HAP-1 (cell line): ENCODE results near the gene SLIT3.

Experiments
- DNase-seq, 2 experiments: peaks; one replicate each; pipeline ENCODE4 v3.0.0-alpha.2; 2016 to 2020; ENCODE audit warnings: low spot score in 2 of 2
- H3K27me3 ChIP-seq: fragments of 250-450 bp; sonication (Bioruptor Pico); 2 replicates; pipeline ENCODE4 v1.5.1; 2020; ENCODE audit warnings: low read depth, mild to moderate bottlenecking, moderate library complexity
- H3K36me3 ChIP-seq: fragments of 250-450 bp; sonication (Bioruptor Pico); replicated peaks from 2 replicates; pipeline ENCODE4 v1.5.1; 2020; ENCODE audit warnings: mild to moderate bottlenecking
- H3K4me1 ChIP-seq: fragments of 250-450 bp; sonication (Bioruptor Pico); 2 replicates; pipeline ENCODE4 v1.5.1; 2020; ENCODE audit warnings: mild to moderate bottlenecking
- H3K4me3 ChIP-seq: fragments of 250-450 bp; sonication (Bioruptor Pico); 2 replicates; pipeline ENCODE4 v1.5.1; 2020; ENCODE audit warnings: mild to moderate bottlenecking, moderate library complexity
- H3K9me3 ChIP-seq: fragments of 250-450 bp; sonication (Bioruptor Pico); 2 replicates; pipeline ENCODE4 v1.5.1; 2020; ENCODE audit warnings: mild to moderate bottlenecking, moderate library complexity
- in situ Hi-C: fragments of 300-500 bp; cut with MboI; formaldehyde crosslinking; loops from 3 replicates; pipeline ENCODE4 v1.14.3; 2020; ENCODE audit warnings: low sequenced_read_pairs, inconsistent platforms, mixed read lengths

The SLIT3 gene

DNA sequence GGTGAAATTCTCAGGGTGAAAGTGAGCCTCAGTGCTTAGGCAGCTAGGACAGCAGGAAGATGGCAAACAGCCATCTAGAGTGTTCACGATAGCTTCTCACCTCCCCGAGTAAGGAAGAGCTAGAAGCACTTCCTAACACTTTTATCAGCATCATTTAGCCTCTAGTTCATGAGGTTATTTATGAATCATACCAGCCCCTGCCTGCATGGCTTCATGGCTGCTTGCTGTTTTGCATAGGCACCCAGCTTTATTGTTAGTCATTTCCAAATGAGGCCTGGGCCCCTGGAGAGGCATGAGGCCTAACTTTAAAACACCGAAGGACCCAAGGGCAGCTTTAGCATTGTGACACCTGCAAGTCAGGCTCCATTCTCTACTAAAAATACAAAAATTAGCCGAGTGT is 586.9 kb downstream of the SLIT3 start:
- no peaks in the 10 kb centered on the region for H3K27me3 ChIP-seq
- no peak overlapping the region for H3K4me3 ChIP-seq
- in situ Hi-C loops, result no loop called here
- H3K9me3 ChIP-seq, result no peaks in the 10 kb centered on the region
- no peaks in the 10 kb centered on the region for H3K36me3 ChIP-seq
- no peak for DNase-seq
- no peaks in the 10 kb centered on the region for H3K4me1 ChIP-seq

- H3K9me3 ChIP-seq, result no peaks in the 10 kb centered on the region
- in situ Hi-C loops, result no loop called here
- DNase-seq, result no peak
- H3K27me3 ChIP-seq, result no peaks in the 10 kb centered on the region
- H3K4me1 ChIP-seq, result no peaks in the 10 kb centered on the region
- no peak overlapping the region for H3K4me3 ChIP-seq
- no peaks in the 10 kb centered on the region for H3K36me3 ChIP-seq
Measured at GRCh38 chr5:168713051-168713450, 587.9 kb downstream of the SLIT3 start.

- DNase-seq, result no peak
- H3K9me3 ChIP-seq, result no peaks in the 10 kb centered on the region
- H3K36me3 ChIP-seq, result no peaks in the 10 kb centered on the region
- no peak overlapping the region for H3K4me3 ChIP-seq
- no peaks in the 10 kb centered on the region for H3K27me3 ChIP-seq
- H3K4me1 ChIP-seq, result no peaks in the 10 kb centered on the region
- in situ Hi-C loops, result no loop called here
Measured at GRCh38 chr5:168712280-168712924, 588.5 kb downstream of the SLIT3 start.

DNA sequence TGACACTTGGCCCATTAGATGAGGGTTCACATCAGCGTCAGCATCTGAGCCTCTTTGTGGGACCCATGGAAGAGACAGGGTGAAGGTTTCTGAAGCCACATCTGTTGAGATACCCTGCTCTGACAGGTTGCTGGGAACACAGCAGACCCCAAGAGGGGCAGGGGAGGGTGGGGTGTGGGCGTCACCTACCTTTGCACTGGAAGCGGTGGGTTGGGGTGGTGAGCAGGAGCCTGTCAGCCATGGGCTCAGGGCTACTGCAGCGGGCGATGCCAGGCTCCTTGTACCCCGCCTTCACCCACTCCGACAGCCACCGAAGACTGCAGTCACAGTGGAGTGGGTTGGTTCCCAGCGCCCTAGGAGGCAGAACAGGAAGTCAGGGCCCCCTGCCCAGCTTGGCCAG is 590.2 kb downstream of the SLIT3 start:
- Histone ChIP-seq H3K9me3 (no peaks in the 10 kb centered on the region), H3K4me1 (no peaks in the 10 kb centered on the region), H3K4me3 (no peak overlapping the region), H3K36me3 (no peaks in the 10 kb centered on the region), H3K27me3 (no peaks in the 10 kb centered on the region)
- in situ Hi-C loops, result no loop called here
- DNase-seq, result no peak

DNA sequence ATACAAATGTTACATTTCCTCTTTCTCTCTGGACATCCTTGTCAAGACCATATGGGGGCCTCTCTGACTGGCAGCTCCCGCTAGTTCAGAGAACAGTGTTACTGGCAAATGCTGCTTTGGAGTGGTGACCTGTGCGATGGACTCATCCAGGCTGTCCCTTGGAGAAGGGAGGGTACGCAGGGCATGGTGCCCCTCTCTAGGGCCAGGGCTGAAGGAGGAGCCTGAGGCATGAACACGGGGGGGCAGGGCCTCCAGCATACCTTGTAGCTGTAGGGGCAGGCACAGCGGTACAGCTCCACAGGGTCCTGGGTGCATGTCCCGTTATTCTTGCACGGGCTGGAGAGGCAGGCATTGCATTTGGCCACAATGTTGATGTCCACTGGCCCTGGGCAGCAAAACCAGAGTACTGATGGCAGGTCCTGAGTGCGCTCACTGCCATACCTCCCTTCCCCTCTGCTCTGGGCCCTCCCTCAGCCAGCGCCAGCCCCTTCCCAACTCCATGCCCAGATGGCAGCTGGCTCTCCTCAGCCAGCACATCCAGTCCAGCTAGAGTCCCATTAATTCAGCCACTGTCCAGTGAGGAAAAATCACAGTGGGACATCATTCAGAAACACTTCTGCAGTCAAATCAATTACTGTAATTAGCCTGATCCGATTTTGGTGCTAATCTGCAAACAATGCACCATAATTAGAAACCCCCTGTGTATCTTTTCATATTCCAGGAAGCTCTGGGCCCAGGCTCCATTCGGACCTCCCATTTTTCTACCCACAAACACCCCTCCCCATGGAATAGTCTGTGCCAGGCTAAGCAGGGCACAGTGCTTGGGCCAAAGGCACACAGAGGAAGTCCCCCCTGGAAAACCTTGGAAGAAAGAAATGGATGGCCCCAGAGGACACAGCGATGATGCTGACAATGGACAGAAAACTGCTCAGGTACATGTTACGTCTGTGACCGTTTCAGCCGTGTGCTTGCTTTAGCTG is 592.9 kb downstream of the SLIT3 start:
- H3K4me3 ChIP-seq, result no peak overlapping the region
- no peaks in the 10 kb centered on the region for H3K4me1 ChIP-seq
- in situ Hi-C loops, result no loop called here
- H3K36me3 ChIP-seq, result no peaks in the 10 kb centered on the region
- no peaks in the 10 kb centered on the region for H3K27me3 ChIP-seq
- H3K9me3 ChIP-seq, result no peaks in the 10 kb centered on the region
- DNase-seq, result no peak

DNA sequence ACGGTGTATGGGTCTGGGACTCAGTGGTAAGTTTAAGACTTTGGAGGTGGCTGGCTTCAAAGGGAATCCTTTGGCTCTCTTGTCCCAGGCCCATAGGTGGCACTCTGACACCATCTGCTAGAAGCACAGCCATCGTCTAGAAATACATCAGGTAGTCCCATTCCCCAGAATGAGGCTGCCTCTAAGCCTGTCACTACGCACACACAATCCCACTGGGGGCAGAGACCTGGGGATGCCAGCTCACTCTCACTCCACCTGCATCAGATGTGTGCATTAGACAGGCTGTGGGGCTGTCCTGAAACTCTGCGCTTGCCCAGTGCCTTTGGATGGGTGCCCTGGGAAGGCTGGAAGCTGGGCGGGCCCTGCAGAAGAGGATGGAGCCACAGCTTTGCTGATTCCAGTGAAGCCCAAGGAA is 594.3 kb downstream of the SLIT3 start:
- Histone ChIP-seq H3K4me3 (no peak overlapping the region), H3K27me3 (no peaks in the 10 kb centered on the region), H3K9me3 (no peaks in the 10 kb centered on the region; the same call in 1 of the 2 replicates), H3K4me1 (no peaks in the 10 kb centered on the region), H3K36me3 (no peaks in the 10 kb centered on the region)
- DNase-seq, result peak; percentile 74 to 77
- in situ Hi-C loops, result no loop called here

GRCh38 chr5:168705321-168705720 is 595.6 kb downstream of the SLIT3 start:
- H3K4me1 ChIP-seq, result no peaks in the 10 kb centered on the region
- no peak for DNase-seq
- in situ Hi-C loops, result no loop called here
- no peaks in the 10 kb centered on the region for H3K36me3 ChIP-seq
- H3K27me3 ChIP-seq, result no peaks in the 10 kb centered on the region
- no peak overlapping the region for H3K4me3 ChIP-seq
- no peaks in the 10 kb centered on the region; the same call in 1 of the 2 replicates for H3K9me3 ChIP-seq

DNA sequence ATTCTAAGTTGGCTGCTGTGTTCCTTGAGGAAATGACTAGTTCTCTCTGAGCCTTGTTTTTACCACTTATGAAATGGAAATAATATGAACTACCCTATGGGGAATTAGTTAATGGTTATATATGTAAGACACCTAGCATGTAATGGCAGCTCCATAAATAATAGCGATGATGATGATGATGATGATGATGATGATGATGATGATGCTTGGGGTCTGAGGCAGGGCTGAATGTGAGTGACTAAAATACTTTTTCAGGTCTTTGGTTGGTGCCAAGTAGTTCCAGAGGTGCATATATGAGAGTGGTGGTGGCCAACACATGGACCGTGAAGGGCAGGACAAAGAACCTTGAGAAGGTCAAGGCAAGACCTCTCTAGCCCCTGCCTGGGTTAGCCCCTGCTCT is 598.4 kb downstream of the SLIT3 start:
- no peak overlapping the region for H3K4me3 ChIP-seq
- no peak for DNase-seq
- no peaks in the 10 kb centered on the region for H3K4me1 ChIP-seq
- no peaks in the 10 kb centered on the region for H3K27me3 ChIP-seq
- H3K36me3 ChIP-seq, result no peaks in the 10 kb centered on the region
- in situ Hi-C loops, result no loop called here
- H3K9me3 ChIP-seq, result no peaks in the 10 kb centered on the region; the same call in 1 of the 2 replicates

DNA sequence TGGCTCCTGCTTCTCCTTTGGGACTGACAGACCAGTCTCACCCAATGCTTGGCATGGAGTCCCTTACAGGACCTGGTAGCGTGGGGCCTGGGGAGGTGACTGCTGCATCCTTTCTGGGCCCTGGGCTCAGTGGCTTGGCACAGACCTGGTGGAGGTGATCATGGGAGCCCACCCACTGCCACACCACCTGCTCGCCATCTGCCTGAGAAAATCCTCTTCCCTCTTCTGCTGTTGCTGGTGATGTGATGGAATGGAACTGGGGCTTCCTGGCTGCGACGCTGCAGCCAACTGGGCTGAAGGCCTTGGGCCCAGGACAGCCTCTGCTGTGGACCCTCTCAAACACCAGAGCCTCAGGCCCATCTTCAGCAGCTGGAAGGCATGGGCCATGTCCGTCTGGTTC is 599.3 kb downstream of the SLIT3 start:
- Histone ChIP-seq H3K4me3 (no peak overlapping the region), H3K4me1 (no peaks in the 10 kb centered on the region), H3K9me3 (no peaks in the 10 kb centered on the region; the same call in 1 of the 2 replicates), H3K36me3 (no peaks in the 10 kb centered on the region), H3K27me3 (no peaks in the 10 kb centered on the region)
- in situ Hi-C loops, result no loop called here
- no peak for DNase-seq

DNA sequence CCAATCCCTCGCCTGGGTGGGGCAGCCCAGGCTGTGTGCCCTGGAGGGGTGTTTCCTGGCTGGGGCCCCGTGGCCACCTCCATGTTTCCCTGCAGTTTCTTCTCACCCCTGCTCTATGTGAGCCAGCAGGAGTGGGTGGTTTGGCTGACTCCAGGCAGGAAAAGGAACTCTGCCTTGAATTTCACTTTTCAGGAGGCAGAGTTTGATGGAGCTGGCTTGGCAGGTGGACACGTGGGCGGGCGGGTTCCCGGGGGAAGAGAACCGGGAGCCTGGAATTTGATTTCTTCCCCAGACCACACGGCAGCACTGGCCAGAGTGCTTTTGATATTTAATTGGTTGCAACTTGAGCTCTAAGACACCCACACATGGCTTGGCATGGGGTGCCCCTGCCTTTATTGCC is 601.9 kb downstream of the SLIT3 start:
- no peak overlapping the region for H3K4me3 ChIP-seq
- in situ Hi-C loops, result loop anchor here (25.0 kb wide), 3 partner anchors 437 to 863 kb away; no protein-coding TSS in a partner anchor
- no peaks in the 10 kb centered on the region for H3K27me3 ChIP-seq
- no peaks in the 10 kb centered on the region; the same call in 1 of the 2 replicates for H3K9me3 ChIP-seq
- H3K4me1 ChIP-seq, result no peaks in the 10 kb centered on the region
- DNase-seq, result no peak
- no peaks in the 10 kb centered on the region for H3K36me3 ChIP-seq

DNA sequence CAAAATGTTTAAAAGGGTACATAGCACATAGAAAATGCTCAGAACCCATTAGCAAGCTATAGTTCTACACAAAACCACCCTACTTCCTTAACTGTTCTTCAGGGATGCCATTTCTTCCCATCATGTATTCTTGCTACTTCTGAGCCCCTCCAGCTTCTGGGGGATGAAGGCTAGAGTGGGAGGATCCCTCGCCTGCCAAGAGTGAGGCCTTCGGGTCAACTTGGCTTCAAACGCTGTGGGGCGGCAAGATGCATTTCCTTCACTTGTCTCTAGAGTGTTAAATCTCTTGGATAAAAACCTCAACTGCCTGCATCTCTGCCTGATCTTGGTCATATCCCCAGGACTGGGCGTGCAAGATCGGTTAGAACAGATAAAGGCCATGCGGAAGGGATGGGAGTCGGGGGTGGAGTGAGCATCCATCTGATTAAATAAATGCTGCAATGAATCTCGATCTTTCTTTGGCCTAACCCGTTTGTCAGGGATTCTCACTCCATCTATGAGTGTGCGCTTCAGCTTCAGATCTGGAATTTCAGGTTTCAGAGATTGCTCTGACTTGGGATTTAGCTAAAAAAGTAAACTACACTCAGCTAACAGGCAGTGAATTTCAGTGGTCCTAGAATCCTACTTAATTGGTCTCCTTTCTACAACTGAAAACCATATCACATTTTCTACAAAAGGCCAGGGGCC is 603.8 kb downstream of the SLIT3 start:
- no peak for DNase-seq
- Histone ChIP-seq H3K9me3 (no peaks in the 10 kb centered on the region; the same call in 1 of the 2 replicates), H3K36me3 (no peaks in the 10 kb centered on the region), H3K27me3 (no peaks in the 10 kb centered on the region), H3K4me3 (no peak overlapping the region), H3K4me1 (no peaks in the 10 kb centered on the region)
- in situ Hi-C loops, result loop anchor here (25.0 kb wide), 3 partner anchors 435 to 865 kb away; no protein-coding TSS in a partner anchor

- no peaks in the 10 kb centered on the region for H3K9me3 ChIP-seq
- no peaks in the 10 kb centered on the region for H3K4me1 ChIP-seq
- H3K36me3 ChIP-seq, result no peaks in the 10 kb centered on the region
- in situ Hi-C loops, result loop anchor here (25.0 kb wide), 3 partner anchors 434 to 866 kb away; no protein-coding TSS in a partner anchor
- DNase-seq, result no peak
- no peaks in the 10 kb centered on the region for H3K27me3 ChIP-seq
- H3K4me3 ChIP-seq, result no peak overlapping the region
Measured at GRCh38 chr5:168696611-168697010, 604.3 kb downstream of the SLIT3 start.

DNA sequence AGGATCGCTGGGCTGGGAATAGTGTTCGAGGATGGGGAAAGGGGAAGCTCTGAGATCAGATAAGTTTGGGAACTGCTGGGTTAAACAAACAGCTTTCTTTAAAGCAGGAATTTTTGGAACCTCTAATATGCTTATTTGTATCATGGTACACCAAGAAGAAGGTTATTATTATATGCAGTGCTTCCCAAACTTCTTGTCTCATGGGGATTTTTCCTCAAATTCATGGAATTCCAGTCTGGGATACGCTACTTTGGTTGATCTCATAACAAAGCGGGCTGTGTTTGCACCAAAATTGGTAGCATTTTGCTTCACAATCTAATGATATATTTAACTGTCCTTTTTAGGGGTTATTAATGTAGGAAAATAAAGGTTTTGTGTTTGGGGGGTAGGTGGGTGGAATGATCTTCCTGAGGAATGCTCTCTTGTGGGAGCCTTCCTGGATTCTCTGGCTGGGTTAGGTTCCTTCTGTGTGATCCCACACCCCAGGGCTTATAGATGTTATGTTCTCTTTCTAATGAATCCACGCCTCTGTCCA is 605.6 kb downstream of the SLIT3 start:
- no peaks in the 10 kb centered on the region for H3K4me1 ChIP-seq

More for the DNA sequence above, 605.6 kb downstream of the SLIT3 start:
- Histone ChIP-seq H3K27me3 (no peaks in the 10 kb centered on the region), H3K9me3 (no peaks in the 10 kb centered on the region), H3K36me3 (no peaks in the 10 kb centered on the region), H3K4me3 (no peak overlapping the region)
- no peak for DNase-seq
- in situ Hi-C loops, result loop anchor here (25.0 kb wide), 3 partner anchors 433 to 867 kb away; no protein-coding TSS in a partner anchor
